D341Med (cell line): ENCODE measurements around the gene PHACTR2.
"Not testable (repeated sequence)": the region's sequence is repeated elsewhere in the genome, so short reads cannot be mapped to it uniquely, and the experiment has no call there.

ENCODE experiments used
- DNase-seq: peaks from one replicate; pipeline ENCODE4 v3.0.0; 2012; ENCODE audit warnings: low spot score

PHACTR2 gene

DNA sequence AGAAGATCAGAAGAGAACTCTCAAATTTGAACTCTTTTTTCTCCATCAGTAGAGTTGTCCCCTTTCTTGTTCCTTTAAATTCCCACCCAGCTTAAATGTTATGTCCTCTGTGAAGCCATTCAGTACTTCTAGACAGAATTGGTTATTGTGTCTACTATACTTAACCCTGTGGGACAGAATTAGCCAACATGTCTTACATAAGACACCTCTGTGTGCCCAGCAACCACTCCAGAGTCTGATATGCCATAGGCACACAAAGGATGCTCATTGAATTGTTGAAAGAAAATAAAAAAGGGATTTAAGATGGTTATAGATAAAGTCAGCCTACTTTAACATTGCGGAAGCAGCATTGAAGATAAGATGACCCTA is 88.4 kb downstream of the PHACTR2 start:
- DNase-seq, result no peak

DNA sequence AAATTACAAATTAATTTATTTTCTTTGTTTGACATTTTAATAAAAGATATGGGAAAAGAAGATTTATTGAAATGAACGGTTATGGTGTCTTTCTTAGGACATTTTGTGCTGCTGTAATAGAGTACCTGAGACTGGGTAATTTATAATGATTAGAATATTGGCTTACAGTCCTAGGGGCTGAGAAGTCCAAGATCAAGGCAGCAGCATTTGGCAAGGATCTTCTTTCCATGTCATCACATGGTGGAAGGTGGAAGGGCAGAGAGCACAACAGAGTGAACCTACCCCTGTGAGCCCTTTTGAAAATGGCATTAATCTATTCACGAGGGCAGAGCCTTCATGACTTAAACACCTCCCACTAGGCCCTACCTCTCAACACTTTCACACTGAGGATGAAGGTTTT is 89.7 kb downstream of the PHACTR2 start:
- DNase-seq, result no peak

DNA sequence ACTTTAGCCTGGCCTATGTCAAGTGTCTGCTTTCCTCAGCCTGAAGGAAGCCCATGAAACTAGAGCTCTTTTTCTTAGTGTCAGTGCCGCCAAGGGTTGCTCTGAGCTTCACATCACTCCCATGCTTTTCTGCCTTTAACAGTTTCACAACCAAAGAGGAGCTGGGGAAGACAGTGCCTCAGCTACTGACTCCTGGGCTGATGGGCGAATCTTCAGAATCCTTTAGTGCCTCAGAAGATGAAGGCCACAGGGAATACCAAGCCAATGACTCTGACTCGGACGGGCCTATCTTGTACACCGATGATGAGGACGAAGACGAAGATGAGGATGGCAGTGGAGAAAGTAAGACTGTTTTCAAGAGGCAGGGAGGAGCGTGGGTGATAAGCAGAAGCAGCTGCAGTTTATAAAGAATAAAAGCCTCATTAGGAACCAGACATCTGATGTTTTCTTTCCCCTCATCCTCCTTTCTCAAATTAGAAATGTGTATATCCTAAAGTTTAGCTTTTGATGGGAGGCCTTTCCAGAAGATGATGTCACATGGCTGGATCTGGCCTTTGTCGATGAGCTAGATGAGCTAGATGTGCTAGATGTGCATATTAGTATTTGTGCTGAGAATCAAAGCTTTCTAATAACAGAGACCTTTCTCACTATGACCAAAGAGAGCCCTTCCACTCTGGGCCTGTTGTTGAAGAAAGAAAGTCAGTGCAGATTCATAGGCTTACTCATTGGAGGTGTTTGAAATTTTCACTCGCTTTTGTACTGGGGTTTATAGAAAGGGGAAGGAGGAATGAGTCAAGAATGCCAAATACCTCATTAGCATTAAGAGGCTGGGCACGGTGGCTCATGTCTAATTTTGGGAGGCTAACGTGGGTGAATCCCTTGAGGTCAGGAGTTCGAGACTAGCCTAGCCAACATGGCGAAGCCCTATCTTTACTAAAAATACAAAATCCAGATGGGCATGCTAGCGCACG is 94.6 kb downstream of the PHACTR2 start:
- no peak for DNase-seq

DNA sequence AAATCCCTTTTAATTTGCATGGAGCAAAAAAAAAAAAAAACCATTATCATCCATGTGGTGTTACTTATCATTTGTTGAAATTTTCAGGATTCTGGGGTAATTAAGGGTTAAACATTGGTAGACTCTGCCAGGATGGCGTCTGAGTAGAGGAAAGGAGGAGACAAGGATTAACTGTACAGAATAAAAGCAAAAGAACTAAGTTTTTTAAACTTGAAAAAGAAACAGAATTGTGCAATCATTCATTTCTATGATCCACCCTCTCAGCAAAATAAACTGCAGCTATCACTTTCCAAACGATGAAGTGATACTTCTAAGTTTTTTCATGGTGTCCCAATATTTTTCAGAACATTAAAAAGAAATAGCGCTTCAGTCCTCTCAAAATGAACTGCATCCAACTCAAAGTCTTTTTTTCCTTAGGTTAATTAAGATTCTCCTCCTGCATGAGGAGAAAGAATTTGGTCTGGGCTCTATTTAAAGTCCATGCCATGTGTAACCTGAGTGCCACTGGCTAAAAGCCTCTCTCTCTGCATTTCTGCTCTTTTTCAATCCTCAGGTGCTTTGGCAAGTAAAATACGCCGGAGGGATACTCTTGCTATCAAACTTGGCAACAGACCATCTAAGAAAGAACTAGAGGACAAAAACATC is 95.9 kb downstream of the PHACTR2 start:
- no peak for DNase-seq

DNA sequence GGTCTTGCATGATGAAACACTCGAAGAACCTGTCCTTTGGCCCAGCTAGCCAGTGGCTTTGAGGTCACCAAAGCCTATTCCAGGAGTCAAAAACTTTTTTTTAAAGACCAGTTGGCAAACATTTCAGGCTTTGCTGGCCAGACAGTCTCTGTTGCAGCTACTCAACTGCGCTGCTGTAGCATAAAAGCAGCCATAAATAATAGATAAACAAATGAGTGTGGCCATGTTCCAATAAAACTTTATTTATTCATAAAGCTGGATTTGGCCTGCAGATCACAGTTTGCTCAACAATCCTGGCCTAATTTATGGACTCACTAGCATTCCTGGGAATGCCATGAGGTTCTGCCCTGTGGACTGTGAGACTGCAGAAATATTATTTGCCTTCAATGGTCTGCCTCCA is 96.6 kb downstream of the PHACTR2 start:
- DNase-seq, result no peak

DNA sequence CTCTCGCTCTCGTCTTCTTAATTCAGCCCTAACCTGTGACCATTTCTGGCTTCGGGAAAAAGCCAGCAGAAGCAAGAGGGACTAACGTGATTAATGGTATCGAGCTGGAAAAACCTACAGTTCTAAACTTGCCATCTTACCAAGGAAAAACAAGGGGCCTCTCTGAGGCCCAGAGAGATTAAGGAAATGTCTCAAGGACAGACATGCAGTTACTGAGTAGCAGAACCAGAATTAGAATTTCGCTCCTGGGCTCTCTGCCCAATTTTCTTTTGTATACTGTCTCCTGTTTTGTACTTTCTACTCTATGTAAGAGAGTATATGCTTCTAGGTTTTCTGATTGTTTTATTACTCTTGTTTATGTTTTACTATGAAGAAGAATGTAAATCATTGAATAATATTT is 97.6 kb downstream of the PHACTR2 start:
- no peak for DNase-seq

DNA sequence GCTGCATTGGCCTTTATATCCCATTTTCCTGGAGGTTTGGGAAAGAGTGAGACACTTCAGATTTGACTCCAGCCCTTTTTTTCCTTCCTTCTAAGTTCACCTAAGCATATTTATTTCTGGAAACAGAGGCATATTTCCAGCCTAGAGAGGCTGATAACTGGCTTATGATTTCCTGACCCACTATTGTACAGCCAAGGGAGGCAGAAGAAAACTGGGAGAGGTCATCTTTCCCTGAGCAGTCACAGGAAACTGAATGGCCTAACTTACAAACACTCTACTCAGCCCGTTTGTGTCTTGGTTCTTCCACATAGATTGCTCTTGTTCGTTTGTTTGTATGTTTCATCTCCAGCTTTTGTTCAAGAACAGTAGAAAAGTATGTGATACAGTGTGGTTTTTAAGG is 101.2 kb downstream of the PHACTR2 start:
- no peak for DNase-seq

DNA sequence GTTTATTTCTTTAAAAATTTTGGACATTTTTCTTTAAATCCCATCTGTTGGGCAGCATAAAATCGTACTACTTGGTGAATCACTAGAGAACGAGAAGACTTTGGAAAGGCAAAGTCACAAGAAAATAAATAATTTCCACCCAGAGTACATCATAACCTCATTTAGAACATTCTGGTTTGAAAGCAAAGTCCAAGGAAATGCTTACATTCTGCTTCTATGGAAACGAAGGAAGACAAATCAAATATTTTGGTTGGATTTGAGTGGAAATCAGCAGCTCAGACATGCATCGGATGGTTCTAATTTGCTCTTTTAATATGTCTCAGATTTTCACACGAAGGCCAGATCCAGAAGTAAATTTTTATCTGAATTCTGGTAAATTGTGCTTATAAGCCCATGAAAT is 104.7 kb downstream of the PHACTR2 start:
- no peak for DNase-seq

DNA sequence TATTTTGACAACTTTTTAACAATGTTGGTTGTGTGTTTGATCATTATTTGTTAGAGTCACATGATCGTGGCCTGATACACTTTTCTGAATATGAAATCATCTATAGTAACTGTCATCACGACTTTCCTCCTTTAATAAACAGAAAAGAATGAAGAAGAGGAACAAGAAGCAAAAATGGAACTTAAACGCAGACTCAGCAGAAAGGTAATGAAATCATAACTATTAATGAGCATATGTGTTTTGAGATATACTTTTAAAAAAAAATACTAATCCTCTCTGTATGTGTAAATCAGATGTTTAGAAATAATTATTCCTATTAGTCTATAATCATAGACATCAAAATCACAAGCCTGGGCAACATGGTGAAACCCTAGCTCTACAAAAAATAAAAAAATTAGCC is 105.3 kb downstream of the PHACTR2 start:
- no peak for DNase-seq

DNA sequence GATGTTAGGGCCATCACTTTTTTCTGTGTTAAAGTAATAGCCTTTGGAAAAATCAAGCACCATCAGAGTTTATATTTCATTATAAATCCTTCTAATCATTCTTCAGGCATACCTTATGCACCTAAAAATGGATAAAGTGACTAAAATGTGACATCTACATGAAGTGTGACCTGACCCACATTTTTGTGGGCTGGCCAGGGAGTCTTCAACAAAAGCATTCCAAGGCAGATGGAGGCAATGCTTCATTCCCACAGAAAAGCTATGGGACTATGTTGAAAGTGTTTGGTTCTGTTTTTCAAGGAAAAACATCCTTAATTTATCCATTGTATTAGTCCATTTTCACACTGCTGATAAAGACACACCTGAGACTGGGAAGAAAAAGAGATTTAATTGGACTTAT is 106.6 kb downstream of the PHACTR2 start:
- no peak for DNase-seq

DNA sequence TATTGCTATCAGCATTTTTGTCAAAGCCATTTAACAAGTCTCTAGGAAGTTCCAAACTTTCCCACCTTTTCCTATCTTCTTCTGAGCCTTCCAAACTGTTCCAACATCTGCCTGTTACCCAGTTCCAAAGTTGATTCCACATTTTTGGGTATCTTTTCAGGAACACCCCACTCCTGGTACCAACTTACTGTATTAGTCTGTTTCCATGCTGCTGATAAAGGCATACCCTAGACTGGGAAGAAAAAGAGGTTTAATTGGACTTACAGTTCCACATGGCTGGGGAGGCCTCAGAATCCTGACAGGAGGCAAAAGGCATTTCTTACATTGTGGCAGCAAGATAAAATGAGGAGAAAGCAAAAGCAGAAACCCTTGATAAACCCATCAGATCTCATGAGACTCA is 108.6 kb downstream of the PHACTR2 start:
- DNase-seq, result not testable (repeated sequence)

DNA sequence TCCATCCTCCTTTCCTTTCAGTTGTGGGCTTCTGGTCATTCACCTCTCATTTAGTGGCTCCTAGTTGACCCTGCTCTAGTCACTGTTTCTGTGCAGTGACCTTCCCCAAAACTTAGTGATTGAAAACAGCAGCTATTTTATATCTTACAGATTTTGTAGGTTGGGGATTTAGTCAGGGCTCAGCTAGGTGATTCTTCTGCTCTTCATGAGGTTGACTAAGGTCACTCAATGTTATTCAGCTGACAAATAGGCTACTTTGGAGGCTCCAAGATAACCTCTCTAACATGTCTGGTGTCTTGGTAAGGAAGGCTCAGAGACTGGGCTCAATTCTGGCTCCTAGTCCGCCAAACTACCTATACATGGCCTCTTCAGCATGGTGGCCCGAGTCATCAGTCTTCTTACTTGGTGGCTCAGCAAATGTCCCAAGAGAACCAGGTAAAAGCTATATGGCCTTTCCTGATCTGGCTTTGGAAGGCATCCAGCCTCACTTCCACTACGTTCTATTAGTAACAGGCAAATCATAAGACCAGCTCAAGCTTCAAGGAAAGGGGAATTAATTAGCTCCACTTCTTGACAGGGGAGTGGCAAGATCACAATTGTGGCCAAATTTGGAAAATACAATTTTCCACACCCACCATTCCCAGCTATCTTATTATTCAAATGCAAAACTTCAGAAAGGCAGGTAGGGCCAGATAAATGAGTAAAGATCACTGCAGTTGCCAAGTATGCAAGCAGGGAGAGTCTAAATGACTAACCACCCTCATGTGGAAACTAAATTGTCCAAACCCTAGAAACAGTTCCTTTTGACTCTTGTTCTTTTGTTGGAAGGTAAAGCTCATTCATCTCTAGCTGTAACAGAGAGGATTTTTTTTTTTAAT is 114.9 kb downstream of the PHACTR2 start:
- DNase-seq, result no peak

DNA sequence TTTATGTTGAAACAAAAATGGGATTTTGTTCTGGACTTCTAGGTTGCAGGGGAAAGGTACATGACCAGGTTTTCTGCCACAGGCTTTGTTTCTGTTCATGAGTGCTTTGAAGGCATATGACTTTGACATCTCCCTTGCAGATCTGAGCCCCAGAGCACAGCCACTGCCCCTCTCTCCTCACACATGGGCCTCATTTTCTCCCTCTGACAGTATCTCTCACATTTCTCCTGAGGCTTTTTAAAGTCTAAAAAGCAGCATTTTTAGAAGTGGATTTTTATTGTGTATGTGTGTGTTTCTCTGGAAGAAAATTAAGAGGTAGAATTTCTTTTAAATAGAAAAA is 115.5 kb downstream of the PHACTR2 start:
- no peak for DNase-seq

DNA sequence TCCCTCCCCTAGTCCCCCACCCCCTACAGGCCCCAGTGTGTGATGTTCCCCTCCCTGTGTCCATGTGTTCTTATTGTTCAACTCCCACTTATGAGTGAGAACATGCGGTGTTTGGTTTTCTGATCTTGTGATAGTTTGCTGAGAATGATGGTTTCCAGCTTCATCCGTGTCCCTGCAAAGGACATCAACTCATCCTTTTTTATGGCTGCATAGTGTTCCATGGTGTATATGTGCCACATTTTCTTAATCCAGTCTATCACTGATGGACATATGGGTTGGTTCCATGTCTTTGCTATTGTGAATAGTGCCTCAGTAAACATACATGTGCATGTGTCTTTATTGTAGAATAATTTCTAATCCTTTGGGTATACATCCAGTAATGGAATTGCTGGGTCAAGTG is 118.8 kb downstream of the PHACTR2 start:
- DNase-seq, result not testable (repeated sequence)

DNA sequence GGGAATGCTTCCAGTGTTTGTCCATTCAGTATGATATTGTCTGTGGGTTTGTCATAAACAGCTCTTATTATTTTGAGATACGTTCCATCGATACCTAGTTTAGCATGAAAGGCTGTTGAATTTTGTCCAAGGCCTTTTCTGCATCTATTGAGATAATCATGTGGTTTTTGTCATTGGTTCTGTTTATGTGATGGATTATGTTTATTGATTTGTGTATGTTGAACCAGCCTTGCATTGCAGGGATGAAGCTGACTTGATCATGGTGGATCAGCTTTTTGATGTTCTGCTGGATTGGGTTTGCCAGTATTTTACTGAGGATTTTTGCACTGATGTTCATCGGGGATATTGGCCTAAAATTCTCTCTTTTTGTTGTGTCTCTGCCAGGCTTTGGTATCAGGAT is 120.7 kb downstream of the PHACTR2 start:
- not testable (repeated sequence) for DNase-seq

DNA sequence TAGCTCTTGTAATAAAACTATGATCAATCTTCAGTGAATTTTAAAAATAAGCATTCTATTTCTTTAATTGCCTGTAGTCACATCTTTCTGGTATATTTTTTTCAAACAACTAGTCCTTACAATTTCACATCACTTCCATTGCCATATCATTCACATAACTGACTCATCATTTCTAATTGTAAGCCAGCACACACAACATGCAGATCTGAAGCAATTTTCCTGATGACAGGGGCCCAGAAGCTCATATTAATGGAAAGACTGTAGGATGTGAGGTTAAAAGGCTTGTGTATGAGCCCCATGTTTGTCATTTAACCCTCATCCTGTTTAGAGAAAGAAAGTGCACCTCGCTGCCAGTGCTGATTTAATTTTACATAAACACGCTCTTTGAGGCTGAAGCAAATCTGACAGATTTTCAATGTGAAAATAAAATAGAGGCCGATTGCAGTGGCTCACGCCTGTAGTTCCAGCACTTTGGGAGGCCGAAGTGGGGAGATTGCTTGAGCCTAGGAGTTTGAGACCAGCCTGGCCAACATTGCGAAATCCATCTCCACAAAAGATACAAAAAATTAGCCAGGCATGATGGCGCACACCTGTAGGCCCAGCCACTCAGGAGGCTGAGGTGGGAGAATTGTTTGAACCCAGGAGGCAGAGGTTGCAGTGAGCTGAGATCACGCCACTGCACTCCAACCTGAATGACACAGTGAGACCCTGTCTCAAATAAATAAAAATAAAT is 125.2 kb downstream of the PHACTR2 start:
- no peak for DNase-seq

DNA sequence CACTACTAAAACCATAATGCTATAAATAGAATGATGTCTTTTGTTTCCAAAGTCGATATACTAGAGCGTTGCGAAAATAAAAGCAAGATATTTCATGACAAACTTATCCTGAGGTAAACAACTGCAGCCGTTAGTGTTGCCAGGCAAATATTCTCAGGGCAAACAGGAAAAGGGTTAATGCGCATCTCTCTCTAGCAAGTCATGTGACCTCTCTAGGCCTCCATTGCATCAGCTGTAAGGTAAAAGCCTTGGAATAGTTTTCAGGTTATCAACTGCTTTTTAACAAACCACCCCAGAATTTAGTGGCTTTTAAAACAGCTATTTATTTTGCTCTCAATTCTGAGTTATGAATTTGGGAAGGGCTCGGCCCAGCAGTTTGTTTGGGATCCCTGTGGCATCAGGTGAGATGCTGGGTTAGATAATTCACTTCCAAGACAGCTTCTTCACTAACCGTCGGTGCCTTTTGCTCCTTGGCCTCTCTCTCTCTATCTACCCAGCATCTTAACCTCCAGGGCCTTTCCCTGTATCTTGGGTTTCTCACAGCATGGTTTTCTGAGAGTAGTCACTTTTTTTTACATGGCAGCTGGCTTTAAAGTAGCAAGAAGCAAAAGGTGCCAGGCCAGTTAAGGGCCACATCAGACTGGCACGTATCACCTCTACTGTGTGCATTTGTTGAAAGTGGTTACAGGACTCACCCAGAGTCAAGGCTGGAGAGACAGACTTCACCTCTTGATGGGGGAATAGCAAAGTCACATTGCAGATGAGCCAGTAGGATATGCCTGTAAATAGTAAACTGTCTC is 126.2 kb downstream of the PHACTR2 start:
- DNase-seq, result no peak

DNA sequence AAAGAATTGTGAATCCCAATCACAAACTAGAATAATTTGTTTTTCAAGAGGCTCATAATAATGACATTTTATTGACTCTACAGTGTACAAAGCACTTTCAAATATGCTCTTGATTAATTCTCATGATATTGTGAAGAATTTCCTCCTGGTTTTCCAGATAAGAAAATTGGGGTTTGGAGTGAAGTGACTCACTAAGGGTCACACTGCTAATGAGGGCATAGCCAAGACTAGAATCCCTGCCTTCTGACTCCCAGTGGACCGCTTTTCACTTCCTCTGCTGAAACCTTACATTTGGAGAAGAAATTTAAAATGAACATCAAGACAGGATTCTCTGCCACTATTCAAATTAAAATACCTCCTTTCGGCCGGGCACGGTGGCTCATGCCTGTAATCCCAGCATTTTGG is 127.1 kb downstream of the PHACTR2 start:
- DNase-seq, result no peak

DNA sequence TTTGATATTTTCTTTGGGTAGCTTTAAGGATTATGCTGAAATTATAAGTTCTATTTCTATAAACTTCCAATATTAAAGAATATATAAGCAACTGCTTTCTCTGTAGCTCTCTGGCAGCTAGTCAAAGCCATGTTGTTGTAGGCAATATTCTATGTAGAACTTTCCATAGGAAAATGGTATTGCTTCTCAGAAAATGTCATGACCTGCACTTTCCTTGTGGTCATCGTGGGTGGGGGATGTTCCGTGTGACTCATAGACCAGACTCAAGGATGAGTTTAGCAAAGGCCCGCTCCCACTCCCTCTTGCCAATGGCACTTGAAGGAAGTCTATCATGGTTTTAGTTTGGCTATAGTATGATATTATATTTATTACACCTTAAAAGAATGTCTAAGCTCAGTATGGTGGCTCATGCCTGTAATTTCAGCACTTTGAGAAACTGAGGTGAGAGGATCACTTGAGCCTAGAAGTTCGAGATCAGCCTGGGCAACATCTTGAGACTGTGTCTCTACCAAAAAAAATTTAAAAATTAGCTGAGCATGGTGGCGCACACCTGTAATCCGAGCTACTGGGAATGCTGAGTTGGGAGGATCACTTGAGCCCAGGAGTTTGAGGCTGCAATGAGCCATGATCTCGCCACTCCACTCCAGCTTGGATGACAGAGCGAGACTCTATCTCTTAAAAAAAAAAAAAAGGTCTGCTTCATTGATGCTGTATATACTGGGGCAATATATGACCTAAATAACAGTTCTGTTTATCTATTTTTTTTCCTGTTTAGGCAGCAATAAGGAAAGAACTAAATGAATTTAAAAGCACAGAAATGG is 128.7 kb downstream of the PHACTR2 start:
- DNase-seq, result no peak

DNA sequence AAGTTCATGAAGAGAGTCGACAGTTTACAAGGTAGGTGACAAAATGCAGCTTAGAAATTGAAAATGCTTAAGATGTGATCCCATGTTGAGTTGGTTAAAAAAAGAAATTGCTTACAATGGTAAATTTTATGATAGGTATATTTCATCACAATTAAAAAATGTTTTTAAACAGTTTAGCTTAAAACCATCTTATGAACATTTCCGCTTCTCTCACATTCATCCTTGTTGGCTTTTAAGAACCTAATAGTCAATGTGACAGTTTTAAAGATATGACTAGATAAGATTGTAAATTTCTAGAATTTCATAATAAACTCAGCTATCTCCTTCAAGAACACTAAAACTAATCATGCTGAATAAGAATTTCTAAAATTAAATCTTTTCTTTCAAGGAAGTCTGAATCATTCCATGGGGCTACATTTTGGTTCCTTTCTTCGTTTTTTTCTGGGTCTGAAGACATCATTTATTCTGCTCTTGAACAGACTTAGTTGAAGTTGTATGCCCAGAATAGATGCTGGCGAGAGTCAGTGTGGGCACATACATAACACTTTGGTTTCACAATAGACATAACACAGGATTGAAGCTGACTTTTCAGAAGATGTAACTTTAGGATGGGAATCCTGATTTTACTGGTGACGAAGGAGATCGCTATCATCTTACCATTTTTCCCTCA is 129.5 kb downstream of the PHACTR2 start:
- no peak for DNase-seq
